Keratinocyte (primary cell): ENCODE data around the gene ELOF1. TPM values are rescaled to one million over a fixed set of nuclear protein-coding genes. Genes with fewer than 3 reads are reported as not detected.

Experiments used
- DNase-seq: peaks from one replicate; pipeline ENCODE4 v3.0.0-alpha.2; 2011; ENCODE audit warnings: low read depth, missing footprints, low spot score
- FAIRE-seq: peaks from 2 replicates; lab custom pipeline; 2011; peaks lifted over from hg19 to GRCh38; lab: Jason Lieb, UNC
- H2AFZ ChIP-seq: 2 replicates; pipeline ENCODE4 v1.6.0; 2012; ENCODE audit warnings: low read length, control low read depth, inconsistent platforms; ENCODE audit not compliant: control insufficient read depth
- H3K27ac ChIP-seq: 2 replicates; pipeline ENCODE4 v1.5.1; 2011; ENCODE audit warnings: low read length; ENCODE audit not compliant: control insufficient read depth, insufficient read depth
- H3K27me3 ChIP-seq: 3 replicates; pipeline ENCODE4 v1.6.0; 2011; ENCODE audit warnings: low read length; ENCODE audit not compliant: control insufficient read depth, insufficient read depth; ENCODE audit errors: extremely low read depth
- H3K36me3 ChIP-seq, 2 experiments: 2 replicates in 1 of 2; 3 replicates in 1 of 2; pipeline ENCODE4 v1.5.1; 2011; ENCODE audit warnings: low read length in 2 of 2, mild to moderate bottlenecking in 1 of 2; ENCODE audit not compliant: control insufficient read depth in 2 of 2, insufficient read depth in 2 of 2; ENCODE audit errors: extremely low read depth in 1 of 2
- H3K4me1 ChIP-seq: 3 replicates; pipeline ENCODE4 v1.5.1; 2011; ENCODE audit warnings: low read length; ENCODE audit not compliant: control insufficient read depth, insufficient read depth; ENCODE audit errors: extremely low read depth
- H3K4me2 ChIP-seq: 3 replicates; pipeline ENCODE4 v1.6.0; 2011; ENCODE audit warnings: low read depth, low read length; ENCODE audit not compliant: control insufficient read depth, insufficient read depth; ENCODE audit errors: extremely low read depth
- H3K4me3 ChIP-seq, 3 experiments: fragments of 200-600 bp in 1 of 3; sonication (generic) in 1 of 3; 2 replicates in 2 of 3; 3 replicates in 1 of 3; pipeline ENCODE4 v1.5.1; 2011 to 2016; ENCODE audit warnings: low read length in 3 of 3, mild to moderate bottlenecking in 3 of 3, control low read depth in 2 of 3, inconsistent platforms in 1 of 3, low read depth in 1 of 3, mixed read lengths in 1 of 3, mixed run types in 1 of 3, moderate library complexity in 1 of 3; ENCODE audit not compliant: control insufficient read depth in 2 of 3, insufficient read depth in 2 of 3; ENCODE audit errors: extremely low read depth in 1 of 3
- H3K79me2 ChIP-seq: 2 replicates; pipeline ENCODE4 v1.6.0; 2012; ENCODE audit warnings: low read length; ENCODE audit not compliant: control insufficient read depth, insufficient read depth
- H3K9ac ChIP-seq: 3 replicates; pipeline ENCODE4 v1.6.0; 2011; ENCODE audit warnings: low read length; ENCODE audit not compliant: control insufficient read depth, insufficient read depth; ENCODE audit errors: extremely low read depth
- H3K9me1 ChIP-seq: 3 replicates; pipeline ENCODE4 v1.6.0; 2011; ENCODE audit warnings: low read length; ENCODE audit not compliant: control insufficient read depth, insufficient read depth; ENCODE audit errors: extremely low read depth
- H3K9me3 ChIP-seq: 2 replicates; pipeline ENCODE4 v1.5.1; 2012; ENCODE audit warnings: low read depth, low read length; ENCODE audit not compliant: control insufficient read depth
- H4K20me1 ChIP-seq: 3 replicates; pipeline ENCODE4 v1.6.0; 2011; ENCODE audit warnings: low read length; ENCODE audit not compliant: control insufficient read depth, insufficient read depth; ENCODE audit errors: extremely low read depth
- CTCF ChIP-seq, 3 experiments: IDR thresholded peaks in 1 of 3; conservative IDR thresholded peaks in 1 of 3; optimal IDR thresholded peaks in 1 of 3; 2 replicates in 2 of 3; 3 replicates in 1 of 3; pipeline versions ENCODE3 to v1.5.1; 2011; ENCODE audit warnings: low read length in 3 of 3, mild to moderate bottlenecking in 3 of 3, moderate library complexity in 2 of 3, control low read depth in 1 of 3, inconsistent platforms in 1 of 3; ENCODE audit not compliant: insufficient read depth in 2 of 3; ENCODE audit errors: extremely low read depth in 1 of 3
- EZH2 ChIP-seq: IDR thresholded peaks from one replicate; pipeline ENCODE4 v1.6.1; 2012; ENCODE audit warnings: inconsistent platforms, mild to moderate bottlenecking, low read length, moderate library complexity
- dilution Hi-C: fragments of 300-500 bp; cut with MboI; formaldehyde crosslinking; loops from one replicate; pipeline ENCODE4 v1.7.0; 2020; ENCODE audit warnings: low sequenced_read_pairs; ENCODE audit not compliant: extremely low pct_ligation_motif_present
- polyA plus RNA-seq, 5 experiments: library from polyadenylated mRNA; depleted of rRNA in 3 of 5; stranded (reverse) in 3 of 5; stranded (forward) in 1 of 5; unstranded in 1 of 5; fragments of >200 nt; gene quantifications; 1 replicate in 1 of 5; 2 replicates in 3 of 5; 3 replicates in 1 of 5; pipeline versions ENCODE4 v1.2.1 to v1.2.3, GENCODE V29; 2011 to 2012; ENCODE audit warnings: missing spikeins in 2 of 5, low read depth in 1 of 5, low replicate concordance in 1 of 5

ELOF1 gene
- polyA plus RNA-seq, 1 donor (not counting 4 experiments of a cell fraction or from before 2014, with no cell fraction given), result 45.3 TPM

DNA sequence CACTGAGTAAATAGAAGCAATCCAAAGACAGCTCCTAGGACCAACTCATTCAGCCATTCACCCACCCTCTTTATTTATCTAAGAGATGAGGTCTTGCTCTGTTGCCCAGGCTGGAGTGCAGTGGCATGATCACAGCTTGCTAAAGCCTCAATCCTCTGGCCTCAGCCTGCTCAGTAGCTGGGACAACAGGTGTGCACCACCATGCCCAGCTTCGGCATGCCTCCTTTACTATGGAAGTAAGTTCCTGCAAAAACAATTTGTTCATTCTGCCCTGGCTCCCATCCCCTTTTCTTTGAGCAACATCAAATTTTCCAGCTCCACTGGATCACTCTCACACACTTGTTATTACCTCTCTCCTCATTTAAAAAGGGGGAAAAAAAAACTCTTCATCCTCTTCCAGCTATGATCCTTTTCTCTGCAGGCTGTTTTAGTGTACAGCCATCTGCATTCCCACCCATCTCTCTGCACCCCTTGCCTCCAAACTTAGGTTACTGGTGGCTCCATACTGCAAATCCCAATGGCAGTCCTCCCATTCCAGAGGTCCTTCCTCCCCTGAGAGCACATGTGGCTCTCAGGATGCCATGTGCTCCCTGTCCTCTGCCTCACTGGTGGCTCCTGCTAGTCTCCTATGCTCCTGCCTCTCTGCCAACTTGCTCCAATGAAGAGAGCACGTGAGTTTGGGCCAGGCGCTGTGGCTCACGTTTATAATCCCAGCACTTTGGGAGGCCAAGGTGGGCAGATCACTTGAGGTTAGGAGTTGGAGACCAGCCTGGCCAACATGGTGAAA is 2.2 kb downstream of the ELOF1 start:
- no peak overlapping the region for H2AFZ ChIP-seq
- peaks cover 4% of the 10 kb centered on the region for H3K9me1 ChIP-seq
- TF ChIP-seq EZH2 (no peak), CTCF (optimal IDR thresholded peaks at IDR 0.05 in 1 of 3, IDR thresholded peaks at IDR 0.05 in 1 of 3, conservative IDR thresholded peaks at IDR 0.05 in 1 of 3; ENCODE audit: extremely low read depth in 1 of 3, insufficient read depth in 2 of 3, low read length in 3 of 3) (no peak)
- DNase-seq, result no peak
- no peak for FAIRE-seq
- no peak overlapping the region for H3K27ac ChIP-seq
- no peak overlapping the region for H3K4me2 ChIP-seq
- dilution Hi-C loops, result no loop called here
- no peaks in the 10 kb centered on the region for H3K27me3 ChIP-seq
- H3K9ac ChIP-seq, result no peak overlapping the region
- peaks cover 40% of the 10 kb centered on the region for H3K79me2 ChIP-seq
- peaks cover 10 to 25% of the 10 kb centered on the region in 2 experiments for H3K36me3 ChIP-seq
- H3K4me3 ChIP-seq, result no peak overlapping the region
- peaks cover 4% of the 10 kb centered on the region for H4K20me1 ChIP-seq
- H3K4me1 ChIP-seq, result peaks cover 12% of the 10 kb centered on the region
- no peaks in the 10 kb centered on the region for H3K9me3 ChIP-seq

- Histone ChIP-seq H3K27me3 (no peaks in the 10 kb centered on the region), H3K9me1 (peaks cover 4% of the 10 kb centered on the region), H3K9ac (no peak overlapping the region), H3K79me2 (peaks cover 40% of the 10 kb centered on the region), H3K36me3 (peaks cover 10 to 25% of the 10 kb centered on the region in 2 experiments), H3K4me1 (peaks cover 12% of the 10 kb centered on the region), H4K20me1 (peaks cover 4% of the 10 kb centered on the region), H3K4me2 (no peak overlapping the region), H3K4me3 (no peak overlapping the region), H3K9me3 (no peaks in the 10 kb centered on the region), H3K27ac (no peak overlapping the region), H2AFZ (no peak overlapping the region)
- FAIRE-seq (no peak), DNase-seq (no peak)
- dilution Hi-C loops, result no loop called here
- TF ChIP-seq CTCF (optimal IDR thresholded peaks at IDR 0.05 in 1 of 3, IDR thresholded peaks at IDR 0.05 in 1 of 3, conservative IDR thresholded peaks at IDR 0.05 in 1 of 3; ENCODE audit: extremely low read depth in 1 of 3, insufficient read depth in 2 of 3, low read length in 3 of 3), result no peak
- no peak for TF ChIP-seq EZH2
These were observed 3.8 kb downstream of the ELOF1 start for GRCh38 chr19:11555246-11555645.
